ENCODE data around the gene CLDN15. TPM values are rescaled to one million over a fixed set of nuclear protein-coding genes. Genes with fewer than 3 reads are reported as not detected.
"Not testable (repeated sequence)": the region's sequence is repeated elsewhere in the genome, so short reads cannot be mapped to it uniquely, and the experiment has no call there.

The CLDN15 gene
- 1 to 10 TPM in 1 of 6 donors, under 1 TPM in 4, not detected in 1; 0.28 to 2.0 (median 0.80) TPM for polyA plus RNA-seq (ENCODE audit: low read depth in 6 of 6)

- Mint-ChIP-seq H3K4me3 (no peak within 1 kb of the TSS), H3K4me1 (peaks cover 6 to 21% (median 14%) of the 10 kb centered on the region in 3 donors), H3K36me3 (no peaks in the 10 kb centered on the region), H3K27me3 (no peaks in the 10 kb centered on the region), H3K27ac (peak within 1 kb of the TSS in 3 of 6 donors; percentile 43 to 59 (median 50)), H3K9me3 (no peaks in the 10 kb centered on the region)
- DNase-seq (no peak), ATAC-seq (ENCODE audit: low read depth in 2 of 2) (peak; percentile 20 to 36)
Observed at GRCh38 chr7:101237206-101238067, at the start of gene CLDN15. CLDN15 (minus strand) TSS chr7:101237802; CDS start chr7:101237581, 221 bp downstream.

GRCh38 chr7:101287032-101287431 lies 49.4 kb upstream of the CLDN15 start:
- no peak overlapping the region for H3K27ac Mint-ChIP-seq
- peaks cover 6 to 16% (median 10%) of the 10 kb centered on the region in 3 donors for H3K4me1 Mint-ChIP-seq
- peak overlapping the region in 1 of 8 donors; percentile 15 for H3K4me3 Mint-ChIP-seq
- no peaks in the 10 kb centered on the region for H3K36me3 Mint-ChIP-seq
- no peak for ATAC-seq (ENCODE audit: low read depth in 2 of 2)
- DNase-seq, result no peak
- peaks cover 0 to 5% (median 0%) of the 10 kb centered on the region in 7 donors for H3K9me3 Mint-ChIP-seq
- H3K27me3 Mint-ChIP-seq, result peaks cover 40 to 62% (median 46%) of the 10 kb centered on the region in 3 donors

GRCh38 chr7:101285880-101286279 lies 48.3 kb upstream of the CLDN15 start:
- not testable (repeated sequence) for H3K36me3 Mint-ChIP-seq; DNase-seq; H3K4me3 Mint-ChIP-seq; ATAC-seq (ENCODE audit: low read depth in 2 of 2); H3K9me3 Mint-ChIP-seq; H3K27ac Mint-ChIP-seq
- H3K27me3 Mint-ChIP-seq, result peaks cover 39 to 63% (median 51%) of the 10 kb centered on the region in 3 donors
- peaks cover 6 to 16% (median 10%) of the 10 kb centered on the region in 3 donors for H3K4me1 Mint-ChIP-seq

- Mint-ChIP-seq H3K27me3 (peaks cover 32 to 62% (median 50%) of the 10 kb centered on the region in 3 donors), H3K9me3 (peaks cover 0 to 5% (median 0%) of the 10 kb centered on the region in 7 donors), H3K4me3 (no peak overlapping the region), H3K4me1 (peaks cover 1 to 10% (median 5%) of the 10 kb centered on the region in 3 donors), H3K36me3 (no peaks in the 10 kb centered on the region), H3K27ac (no peak overlapping the region)
- DNase-seq (no peak), ATAC-seq (ENCODE audit: low read depth in 2 of 2) (no peak)
Observed at GRCh38 chr7:101285171-101285570, 47.6 kb upstream of the CLDN15 start.

GRCh38 chr7:101280912-101281311 lies 43.3 kb upstream of the CLDN15 start:
- H3K4me1 Mint-ChIP-seq; ATAC-seq (ENCODE audit: low read depth in 2 of 2); H3K4me3 Mint-ChIP-seq; H3K9me3 Mint-ChIP-seq; H3K36me3 Mint-ChIP-seq; H3K27ac Mint-ChIP-seq; DNase-seq: not testable (repeated sequence)
- H3K27me3 Mint-ChIP-seq, result peaks cover 24 to 53% (median 43%) of the 10 kb centered on the region in 3 donors

GRCh38 chr7:101278461-101279292 lies 41.1 kb upstream of the CLDN15 start:
- ATAC-seq (ENCODE audit: low read depth in 2 of 2), result no peak
- Mint-ChIP-seq H3K36me3 (no peaks in the 10 kb centered on the region), H3K27me3 (peaks cover 26 to 51% (median 42%) of the 10 kb centered on the region in 3 donors), H3K27ac (no peak overlapping the region), H3K9me3 (no peaks in the 10 kb centered on the region), H3K4me1 (peaks cover 0 to 9% (median 5%) of the 10 kb centered on the region in 3 donors), H3K4me3 (no peak overlapping the region)
- DNase-seq, result no peak

GRCh38 chr7:101277155-101277554 lies 39.6 kb upstream of the CLDN15 start:
- no peaks in the 10 kb centered on the region for H3K4me1 Mint-ChIP-seq
- no peak for DNase-seq
- H3K9me3 Mint-ChIP-seq, result no peaks in the 10 kb centered on the region
- peak overlapping the region in 1 of 6 donors; percentile 36 for H3K27ac Mint-ChIP-seq
- H3K27me3 Mint-ChIP-seq, result peaks cover 27 to 52% (median 51%) of the 10 kb centered on the region in 3 donors
- no peaks in the 10 kb centered on the region for H3K36me3 Mint-ChIP-seq
- no peak overlapping the region for H3K4me3 Mint-ChIP-seq
- ATAC-seq (ENCODE audit: low read depth in 2 of 2), result no peak

GRCh38 chr7:101273206-101273605 lies 35.6 kb upstream of the CLDN15 start:
- H3K27me3 Mint-ChIP-seq, result peaks cover 22 to 28% (median 23%) of the 10 kb centered on the region in 3 donors
- no peak overlapping the region for H3K4me3 Mint-ChIP-seq
- H3K4me1 Mint-ChIP-seq, result no peaks in the 10 kb centered on the region
- no peaks in the 10 kb centered on the region for H3K36me3 Mint-ChIP-seq
- ATAC-seq (ENCODE audit: low read depth in 2 of 2) (no peak), DNase-seq (no peak)
- no peaks in the 10 kb centered on the region for H3K9me3 Mint-ChIP-seq
- no peak overlapping the region for H3K27ac Mint-ChIP-seq

GRCh38 chr7:101271021-101271420 lies 33.4 kb upstream of the CLDN15 start:
- DNase-seq (no peak), ATAC-seq (ENCODE audit: low read depth in 2 of 2) (no peak)
- Mint-ChIP-seq H3K27me3 (peaks cover 9 to 16% (median 12%) of the 10 kb centered on the region in 3 donors), H3K9me3 (no peaks in the 10 kb centered on the region), H3K36me3 (no peaks in the 10 kb centered on the region), H3K27ac (no peak overlapping the region), H3K4me3 (no peak overlapping the region), H3K4me1 (no peaks in the 10 kb centered on the region)

GRCh38 chr7:101269664-101270063 lies 32.1 kb upstream of the CLDN15 start:
- DNase-seq (no peak), ATAC-seq (ENCODE audit: low read depth in 2 of 2) (no peak)
- Mint-ChIP-seq H3K27me3 (peaks cover 15 to 22% (median 20%) of the 10 kb centered on the region in 3 donors), H3K4me3 (no peak overlapping the region), H3K36me3 (no peaks in the 10 kb centered on the region), H3K4me1 (no peaks in the 10 kb centered on the region), H3K27ac (no peak overlapping the region), H3K9me3 (no peaks in the 10 kb centered on the region)

GRCh38 chr7:101265622-101266516 lies 28.3 kb upstream of the CLDN15 start:
- Mint-ChIP-seq H3K4me3 (no peak overlapping the region), H3K9me3 (peaks cover 0 to 2% (median 0%) of the 10 kb centered on the region in 7 donors), H3K27me3 (peaks cover 11 to 38% (median 21%) of the 10 kb centered on the region in 3 donors), H3K36me3 (no peaks in the 10 kb centered on the region), H3K4me1 (no peaks in the 10 kb centered on the region), H3K27ac (no peak overlapping the region)
- no peak for ATAC-seq (ENCODE audit: low read depth in 2 of 2)
- no peak for DNase-seq

GRCh38 chr7:101264102-101264706 lies 26.6 kb upstream of the CLDN15 start:
- DNase-seq; H3K4me1 Mint-ChIP-seq; H3K36me3 Mint-ChIP-seq; H3K4me3 Mint-ChIP-seq; H3K9me3 Mint-ChIP-seq; H3K27ac Mint-ChIP-seq; ATAC-seq (ENCODE audit: low read depth in 2 of 2): not testable (repeated sequence)
- peaks cover 11 to 40% (median 21%) of the 10 kb centered on the region in 3 donors for H3K27me3 Mint-ChIP-seq

Measured in naive B cell (primary cell).